Measurements from ENCODE around the gene SLC35F1. TPM values are rescaled to one million over a fixed set of nuclear protein-coding genes. Genes with fewer than 3 reads are reported as not detected.

The SLC35F1 gene
- total RNA-seq, 1 donor from 2014 or later: 0.23 TPM

GRCh38 chr6:118179048-118179447 lies 272.0 kb downstream of the SLC35F1 start:
- H3K4me3 Mint-ChIP-seq (ENCODE audit: unreplicated experiment): no peak overlapping the region
- H3K9me3 Mint-ChIP-seq (ENCODE audit: unreplicated experiment): no peaks in the 10 kb centered on the region
- DNase-seq (ENCODE audit: low spot score): no peak
- no peaks in the 10 kb centered on the region for H3K36me3 Mint-ChIP-seq (ENCODE audit: low read depth, unreplicated experiment)
- H3K27ac Mint-ChIP-seq (ENCODE audit: unreplicated experiment): no peak overlapping the region
- H3K27me3 Mint-ChIP-seq (ENCODE audit: unreplicated experiment): no peaks in the 10 kb centered on the region
- no peaks in the 10 kb centered on the region for H3K4me1 Mint-ChIP-seq (ENCODE audit: unreplicated experiment)
- no peak for TF ChIP-seq CTCF (IDR thresholded peaks at IDR 0.05; ENCODE audit: unreplicated experiment)

DNA sequence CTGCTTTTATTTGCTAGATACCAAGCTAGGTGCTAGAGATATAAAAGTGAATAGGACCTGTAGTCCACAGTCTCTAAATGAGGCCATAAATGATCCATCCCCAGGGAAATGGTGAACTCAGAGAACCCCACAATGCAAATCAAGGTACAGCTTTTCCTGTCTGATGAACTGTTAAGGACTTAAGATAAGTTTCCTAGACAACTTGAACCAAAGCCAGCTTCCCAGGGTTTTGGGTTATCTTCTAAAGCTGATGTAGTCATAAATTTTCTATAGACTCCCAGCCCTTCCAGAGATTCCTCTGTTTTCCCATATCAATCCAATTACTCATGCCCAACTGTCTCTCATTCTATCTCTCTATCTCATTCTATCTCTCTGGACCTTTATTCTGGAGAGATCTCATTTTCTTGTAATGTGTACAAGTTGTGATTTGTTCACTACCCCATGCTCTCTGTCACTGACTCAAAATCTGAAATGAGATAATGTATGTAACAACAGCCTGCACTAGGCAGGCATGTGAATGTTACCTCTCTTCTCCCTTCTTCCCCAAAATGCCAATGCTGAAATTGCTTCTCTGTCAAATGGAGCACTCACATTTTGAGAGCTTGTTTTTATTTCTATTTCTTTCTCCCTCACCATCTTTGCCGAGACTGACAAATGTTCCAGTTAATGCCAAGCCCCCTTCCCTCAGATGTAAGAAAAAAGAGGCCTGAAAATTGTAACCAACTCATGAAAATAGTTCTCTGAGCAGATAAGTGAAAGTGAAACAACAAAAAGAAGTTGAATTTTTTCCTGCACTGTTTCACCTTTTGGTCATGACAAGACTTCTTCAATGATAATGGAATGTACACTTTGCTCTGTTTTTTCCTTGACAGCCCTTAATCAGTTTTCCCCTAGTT lies 279.9 kb downstream of the SLC35F1 start:
- TF ChIP-seq CTCF (IDR thresholded peaks at IDR 0.05; ENCODE audit: unreplicated experiment): no peak
- no peaks in the 10 kb centered on the region for H3K4me1 Mint-ChIP-seq (ENCODE audit: unreplicated experiment)
- no peaks in the 10 kb centered on the region for H3K36me3 Mint-ChIP-seq (ENCODE audit: low read depth, unreplicated experiment)
- H3K27ac Mint-ChIP-seq (ENCODE audit: unreplicated experiment): no peak overlapping the region
- H3K27me3 Mint-ChIP-seq (ENCODE audit: unreplicated experiment): no peaks in the 10 kb centered on the region
- no peaks in the 10 kb centered on the region for H3K9me3 Mint-ChIP-seq (ENCODE audit: unreplicated experiment)
- no peak for DNase-seq (ENCODE audit: low spot score)
- no peak overlapping the region for H3K4me3 Mint-ChIP-seq (ENCODE audit: unreplicated experiment)

DNA sequence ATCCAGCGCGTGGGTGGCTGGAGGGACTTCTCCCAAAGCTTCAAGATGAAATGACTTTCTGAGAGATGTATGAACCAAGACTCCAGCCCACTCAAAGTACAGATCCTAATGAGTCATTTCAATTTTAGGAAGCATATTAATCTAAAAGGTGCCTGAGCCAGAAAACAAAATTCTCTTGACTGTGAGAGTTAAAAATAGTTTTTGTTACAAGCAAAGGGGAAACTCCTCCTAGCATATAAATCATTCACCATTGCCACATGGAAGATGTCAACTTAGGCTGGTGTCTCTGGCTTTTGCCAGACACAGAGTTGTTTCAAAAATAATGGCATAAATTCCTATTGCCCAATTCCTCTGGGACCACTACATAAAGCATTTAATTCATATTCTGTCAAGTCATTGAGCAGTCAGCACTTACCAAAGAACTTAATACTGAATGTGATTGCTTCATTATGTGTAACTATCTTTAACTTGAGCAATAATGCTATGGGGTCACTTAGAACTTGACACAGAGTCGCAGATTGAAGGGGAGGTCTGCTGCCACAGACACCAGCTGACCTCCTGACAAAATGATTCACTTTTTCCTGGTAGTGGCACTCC lies 280.6 kb downstream of the SLC35F1 start:
- DNase-seq (ENCODE audit: low spot score): no peak
- Mint-ChIP-seq H3K27me3 (ENCODE audit: unreplicated experiment) (no peaks in the 10 kb centered on the region), H3K27ac (ENCODE audit: unreplicated experiment) (no peak overlapping the region)

DNA sequence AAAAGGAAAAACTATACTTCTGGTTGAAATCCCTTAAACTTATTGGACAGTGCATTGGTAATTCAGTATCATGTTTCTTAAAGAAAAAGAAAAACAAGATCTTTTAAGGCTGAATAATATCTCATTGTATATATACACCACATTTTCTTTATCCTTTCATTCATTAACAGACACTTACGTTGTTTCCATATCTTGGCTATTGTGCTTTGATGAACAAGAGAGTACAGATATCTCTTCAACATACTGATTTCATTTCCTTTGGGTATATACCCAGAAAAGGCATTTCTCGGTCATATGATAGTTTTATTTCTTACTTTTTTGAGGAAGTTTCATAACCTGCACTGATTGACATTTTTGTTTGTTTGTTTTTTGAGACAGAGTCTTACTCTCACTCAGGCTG lies 281.5 kb downstream of the SLC35F1 start:
- Mint-ChIP-seq H3K27me3 (ENCODE audit: unreplicated experiment) (no peaks in the 10 kb centered on the region), H3K9me3 (ENCODE audit: unreplicated experiment) (no peaks in the 10 kb centered on the region), H3K36me3 (ENCODE audit: low read depth, unreplicated experiment) (no peaks in the 10 kb centered on the region), H3K4me3 (ENCODE audit: unreplicated experiment) (no peak overlapping the region), H3K27ac (ENCODE audit: unreplicated experiment) (no peak overlapping the region), H3K4me1 (ENCODE audit: unreplicated experiment) (no peaks in the 10 kb centered on the region)
- no peak for DNase-seq (ENCODE audit: low spot score)
- no peak for TF ChIP-seq CTCF (IDR thresholded peaks at IDR 0.05; ENCODE audit: unreplicated experiment)

More for the DNA sequence above, 280.6 kb downstream of the SLC35F1 start:
- H3K9me3 Mint-ChIP-seq (ENCODE audit: unreplicated experiment): no peaks in the 10 kb centered on the region
- no peak for TF ChIP-seq CTCF (IDR thresholded peaks at IDR 0.05; ENCODE audit: unreplicated experiment)
- no peaks in the 10 kb centered on the region for H3K4me1 Mint-ChIP-seq (ENCODE audit: unreplicated experiment)
- no peaks in the 10 kb centered on the region for H3K36me3 Mint-ChIP-seq (ENCODE audit: low read depth, unreplicated experiment)
- no peak overlapping the region for H3K4me3 Mint-ChIP-seq (ENCODE audit: unreplicated experiment)

DNA sequence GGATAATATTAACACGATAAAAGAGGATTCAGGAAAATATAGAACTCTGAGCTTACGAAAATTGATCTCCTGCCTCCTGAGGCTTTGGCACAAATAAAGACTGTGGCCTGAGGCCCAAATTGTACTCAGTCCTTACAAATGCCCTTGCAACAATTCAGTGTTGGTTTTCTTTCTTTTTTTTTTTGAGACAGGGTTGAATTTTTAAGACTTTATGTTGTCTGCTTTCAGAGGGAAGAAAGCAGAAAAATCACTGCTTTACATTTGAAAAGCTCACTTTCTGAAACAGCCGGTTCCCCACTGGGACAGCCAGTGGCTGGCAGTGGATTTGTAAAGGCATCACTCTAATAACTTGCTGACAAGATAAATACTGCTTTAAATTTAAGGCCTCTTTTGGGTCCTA lies 290.5 kb downstream of the SLC35F1 start:
- TF ChIP-seq CTCF (IDR thresholded peaks at IDR 0.05; ENCODE audit: unreplicated experiment): no peak
- Mint-ChIP-seq H3K27me3 (ENCODE audit: unreplicated experiment) (peaks cover 3% of the 10 kb centered on the region), H3K36me3 (ENCODE audit: low read depth, unreplicated experiment) (no peaks in the 10 kb centered on the region), H3K4me1 (ENCODE audit: unreplicated experiment) (peaks cover 3% of the 10 kb centered on the region), H3K9me3 (ENCODE audit: unreplicated experiment) (no peaks in the 10 kb centered on the region), H3K4me3 (ENCODE audit: unreplicated experiment) (no peak overlapping the region), H3K27ac (ENCODE audit: unreplicated experiment) (no peak overlapping the region)
- no peak for DNase-seq (ENCODE audit: low spot score)
